ENCODE data around the gene MAMLD1. TPM values are rescaled to one million over a fixed set of nuclear protein-coding genes. Genes with fewer than 3 reads are reported as not detected.

The MAMLD1 gene
- total RNA-seq, 4 donors from 2014 or later, result 4.5 to 10.3 (median 6.2) TPM

- no peak for ATAC-seq (ENCODE audit: low FRiP score)
- no peak for DNase-seq (ENCODE audit: low spot score)
Measured at GRCh38 chrX:150517303-150517910, 154.3 kb downstream of the MAMLD1 start.

GRCh38 chrX:150522494-150522893, 159.4 kb downstream of the MAMLD1 start:
- DNase-seq (ENCODE audit: low spot score), result no peak
- ATAC-seq (ENCODE audit: low FRiP score), result no peak
- TF ChIP-seq CTCF (IDR thresholded peaks at IDR 0.05), result no peak

More at GRCh38 chrX:150517303-150517910, 154.3 kb downstream of the MAMLD1 start:
- no peak for TF ChIP-seq CTCF (IDR thresholded peaks at IDR 0.05)

GRCh38 chrX:150525061-150525919, 162.2 kb downstream of the MAMLD1 start:
- no peak for ATAC-seq (ENCODE audit: low FRiP score)
- TF ChIP-seq CTCF (IDR thresholded peaks at IDR 0.05), result no peak
- no peak for DNase-seq (ENCODE audit: low spot score)

- DNase-seq (ENCODE audit: low spot score) (no peak), ATAC-seq (ENCODE audit: low FRiP score) (no peak)
- no peak for TF ChIP-seq CTCF (IDR thresholded peaks at IDR 0.05)
Measured at GRCh38 chrX:150526692-150527091, 163.6 kb downstream of the MAMLD1 start.

- DNase-seq (ENCODE audit: low spot score) (no peak), ATAC-seq (ENCODE audit: low FRiP score) (no peak)
- no peak for TF ChIP-seq CTCF (IDR thresholded peaks at IDR 0.05)
Measured at GRCh38 chrX:150527108-150527507, 164.0 kb downstream of the MAMLD1 start.

GRCh38 chrX:150529587-150529986, 166.5 kb downstream of the MAMLD1 start:
- TF ChIP-seq CTCF (IDR thresholded peaks at IDR 0.05), result no peak
- ATAC-seq (ENCODE audit: low FRiP score), result no peak
- DNase-seq (ENCODE audit: low spot score), result no peak

Data from omental fat pad (tissue), 4 donors.